Spleen (tissue), 11 donors: ENCODE results near the gene METRNL. TPM values are rescaled to one million over a fixed set of nuclear protein-coding genes. Genes with fewer than 3 reads are reported as not detected.
A peak's percentile ranks its signal among the peaks of the same experiment; 100 is the strongest.
"Not testable (repeated sequence)": the region's sequence is repeated elsewhere in the genome, so short reads cannot be mapped to it uniquely, and the experiment has no call there.

Source experiments
- DNase-seq: peaks from one replicate; pipeline ENCODE4 v3.0.0-alpha.2; 2020
- H3K27ac ChIP-seq, 8 donors: fragments of 200-600 bp; sonication (generic) in 7 of 8; 1 replicate in 4 of 8; 2 replicates in 4 of 8; pipeline versions ENCODE4 v1.5.0 to v1.8.0; 2016 to 2021; ENCODE audit warnings: inconsistent platforms in 4 of 8, mild to moderate bottlenecking in 4 of 8, moderate library complexity in 1 of 8
- H3K27me3 ChIP-seq, 7 donors: fragments of 200-600 bp; sonication (generic) in 6 of 7; replicated peaks in 1 of 7; 1 replicate in 4 of 7; 2 replicates in 3 of 7; pipeline versions ENCODE4 v1.5.0 to v1.8.0; 2016 to 2021; ENCODE audit warnings: inconsistent platforms in 3 of 7, mild to moderate bottlenecking in 1 of 7
- H3K36me3 ChIP-seq, 6 donors: fragments of 200-600 bp; sonication (generic) in 5 of 6; 1 replicate in 4 of 6; 2 replicates in 2 of 6; pipeline versions ENCODE4 v1.5.0 to v1.8.0; 2016 to 2021; ENCODE audit warnings: inconsistent platforms in 2 of 6
- H3K4me1 ChIP-seq, 6 donors: fragments of 200-600 bp; sonication (generic) in 5 of 6; 1 replicate in 3 of 6; 2 replicates in 3 of 6; pipeline versions ENCODE4 v1.5.0 to v1.8.0; 2016 to 2021; ENCODE audit warnings: inconsistent platforms in 3 of 6
- H3K4me3 ChIP-seq, 8 donors: fragments of 200-600 bp; sonication (generic) in 7 of 8; 1 replicate in 4 of 8; 2 replicates in 4 of 8; pipeline versions ENCODE4 v1.5.0 to v1.8.0; 2016 to 2021; ENCODE audit warnings: inconsistent platforms in 4 of 8, mild to moderate bottlenecking in 4 of 8, moderate library complexity in 2 of 8
- H3K9me3 ChIP-seq, 8 donors: fragments of 200-600 bp; sonication (generic) in 7 of 8; 1 replicate in 4 of 8; 2 replicates in 4 of 8; pipeline versions ENCODE4 v1.5.0 to v1.8.0; 2016 to 2021; ENCODE audit warnings: inconsistent platforms in 4 of 8
- CTCF ChIP-seq, 11 experiments: fragments of 200-600 bp in 7 of 11; fragments of 450-650 bp in 4 of 11; sonication (generic) in 4 of 11; IDR thresholded peaks in 8 of 11; conservative IDR thresholded peaks in 3 of 11; 1 replicate in 7 of 11; 2 replicates in 4 of 11; pipeline versions ENCODE4 v1.4.0 to v1.8.0; 2016 to 2021; ENCODE audit warnings: antibody characterized with exemption in 11 of 11, inconsistent platforms in 4 of 11, mild to moderate bottlenecking in 1 of 11
- POLR2A ChIP-seq, 3 donors: fragments of 450-650 bp; IDR thresholded peaks; one replicate each; pipeline ENCODE4 v1.5.1; 2017; ENCODE audit warnings: antibody characterized with exemption in 3 of 3, mild to moderate bottlenecking in 1 of 3
- POLR2AphosphoS5 ChIP-seq, 3 donors: sonication (generic); formaldehyde crosslinking; IDR thresholded peaks; one replicate each; pipeline ENCODE4 v1.5.1; 2017; ENCODE audit warnings: antibody characterized with exemption in 3 of 3
- WGBS, 5 donors: extraction: QIAGEN DNeasy Blood & Tissue Kit in 3 of 5; methylation state at CpG; one replicate each; pipeline versions ENCODE4 v1.1.5 to v1.1.7; 2013 to 2018; 5-methylcytosine and 5-hydroxymethylcytosine counted together
- intact Hi-C: fragments of 100-400 bp; cut with DNase I; formaldehyde crosslinking; loops from one replicate; pipeline ENCODE4 v1.15.0; 2023; ENCODE audit warnings: low total_unique reads
- polyA plus RNA-seq, 3 donors: library from polyadenylated mRNA; stranded (reverse); fragments of 200-250 nt; gene quantifications; one replicate each; pipeline ENCODE4 v1.2.1, GENCODE V29; 2013
- total RNA-seq, 7 donors: library from RNA; depleted of rRNA in 3 of 7; stranded (reverse); fragments of >200 nt in 3 of 7; fragmentation: NEBNext Ultra II Directional in 4 of 7; extraction: Animal tissue kit (Norgen Biotek cat#: 25700) in 4 of 7; gene quantifications; one replicate each; pipeline versions ENCODE4 v1.1.0 to v1.2.1, GENCODE V29; 2016 to 2021
- donor health status: healthy with polysubstance abuse.
- donor health status: DM: no; HTN: no; CAD: no; lungs with moderate emphysema.
- donor health status: DM: no; HTN: no; CAD: no.
- donor health status: Bipolar disorder and iron deficiency.
- donor health status: healthy.
- donor health status: DM: no; HTN: no; CAD: no.
- donor health status: DM: yes; HTN: yes; CAD: no.

The METRNL gene
- total and polyA plus RNA-seq, 10 donors, result 14.7 to 51.2 (median 35.0) TPM

GRCh38 chr17:83132251-83133081, 53.1 kb downstream of the METRNL start:
- H3K36me3 ChIP-seq, result no peaks in the 10 kb centered on the region
- DNase-seq, result peak; percentile 55
- no peaks in the 10 kb centered on the region for H3K9me3 ChIP-seq

GRCh38 chr17:83133302-83134121, 54.1 kb downstream of the METRNL start:
- Histone ChIP-seq H3K4me1 (no peaks in the 10 kb centered on the region), H3K27ac (no peak overlapping the region), H3K9me3 (no peaks in the 10 kb centered on the region), H3K4me3 (no peak overlapping the region), H3K27me3 (peaks cover 0 to 23% (median 5%) of the 10 kb centered on the region in 7 donors), H3K36me3 (no peaks in the 10 kb centered on the region)
- WGBS, 5 donors, result 77 to 88% (median 81%) methylated on average over 14 to 16 of the region's 16 CpGs
- intact Hi-C loops, result no loop called here
- no peak for TF ChIP-seq POLR2AphosphoS5 (IDR thresholded peaks at IDR 0.05)
- TF ChIP-seq POLR2A (IDR thresholded peaks at IDR 0.05), result no peak
- no peak for TF ChIP-seq CTCF (IDR thresholded peaks at IDR 0.05 in 8 of 11, conservative IDR thresholded peaks at IDR 0.05 in 3 of 11)
- DNase-seq, result peak; percentile 63

More at GRCh38 chr17:83132251-83133081, 53.1 kb downstream of the METRNL start:
- no peaks in the 10 kb centered on the region for H3K4me1 ChIP-seq
- TF ChIP-seq CTCF (IDR thresholded peaks at IDR 0.05 in 8 of 11, conservative IDR thresholded peaks at IDR 0.05 in 3 of 11) (no peak), POLR2A (IDR thresholded peaks at IDR 0.05) (no peak)
- no peak overlapping the region for H3K27ac ChIP-seq
- H3K4me3 ChIP-seq, result no peak overlapping the region
- 76 to 90% (median 83%) methylated on average over 18 to 21 of the region's 21 CpGs for WGBS, 5 donors
- H3K27me3 ChIP-seq, result peaks cover 0 to 28% (median 0%) of the 10 kb centered on the region in 7 donors
- intact Hi-C loops, result no loop called here

GRCh38 chr17:83134456-83134855, 55.0 kb downstream of the METRNL start:
- intact Hi-C loops, result not testable (repeated sequence)
- WGBS, 5 donors, result 83 to 98% (median 92%) methylated on average over 16 to 38 of the region's 38 CpGs

GRCh38 chr17:83135692-83136091, 56.3 kb downstream of the METRNL start:
- DNase-seq, result peak; percentile 61
- TF ChIP-seq POLR2A (IDR thresholded peaks at IDR 0.05) (no peak), CTCF (IDR thresholded peaks at IDR 0.05 in 8 of 11, conservative IDR thresholded peaks at IDR 0.05 in 3 of 11) (no peak)
- 90 to 98% (median 91%) methylated on average over 7 to 14 of the region's 14 CpGs for WGBS, 5 donors

More at GRCh38 chr17:83134456-83134855, 55.0 kb downstream of the METRNL start:
- not testable (repeated sequence) for H3K4me3 ChIP-seq, H3K36me3 ChIP-seq, DNase-seq, H3K27ac ChIP-seq, H3K9me3 ChIP-seq, H3K4me1 ChIP-seq
- H3K27me3 ChIP-seq, result peaks cover 0 to 21% (median 5%) of the 10 kb centered on the region in 7 donors

More at GRCh38 chr17:83135692-83136091, 56.3 kb downstream of the METRNL start:
- Histone ChIP-seq H3K9me3 (no peaks in the 10 kb centered on the region), H3K4me3 (no peak overlapping the region), H3K36me3 (no peaks in the 10 kb centered on the region), H3K27ac (no peak overlapping the region), H3K27me3 (peaks cover 0 to 21% (median 5%) of the 10 kb centered on the region in 7 donors), H3K4me1 (no peaks in the 10 kb centered on the region)
- intact Hi-C loops, result no loop called here
